WERI-Rb-1 (cell line): ENCODE data around the gene PUS7L.

ENCODE experiments used
- DNase-seq: peaks from one replicate; pipeline ENCODE4 v3.0.0-alpha.2; 2020
- H3K27ac ChIP-seq: fragments of 250-450 bp; sonication (Bioruptor Pico); 2 replicates; pipeline ENCODE4 v1.5.1; 2020; ENCODE audit warnings: mild to moderate bottlenecking, moderate library complexity
- H3K27me3 ChIP-seq: fragments of 250-450 bp; sonication (Bioruptor Pico); 2 replicates; pipeline ENCODE4 v1.5.1; 2021; ENCODE audit warnings: mild to moderate bottlenecking, low read depth, moderate library complexity; ENCODE audit not compliant: insufficient read depth, severe bottlenecking
- H3K36me3 ChIP-seq: fragments of 250-450 bp; sonication (Bioruptor Pico); 2 replicates; pipeline ENCODE4 v1.5.1; 2020; ENCODE audit warnings: mild to moderate bottlenecking, moderate library complexity
- H3K4me3 ChIP-seq: 2 replicates; pipeline ENCODE4 v1.5.1; 2011; ENCODE audit warnings: low read depth, mild to moderate bottlenecking, control low read depth, low read length
- H3K9me3 ChIP-seq: fragments of 250-450 bp; sonication (Bioruptor Pico); 2 replicates; pipeline ENCODE4 v1.5.1; 2021; ENCODE audit warnings: mild to moderate bottlenecking, moderate library complexity; ENCODE audit not compliant: severe bottlenecking
- CTCF ChIP-seq: IDR thresholded peaks from 2 replicates; pipeline ENCODE4 v1.5.1; 2011; ENCODE audit warnings: low read depth, mild to moderate bottlenecking, control low read depth, inconsistent platforms, low read length

Gene PUS7L

GRCh38 chr12:43797561-43798217, 39.1 kb upstream of the PUS7L start:
- Histone ChIP-seq H3K27me3 (no peaks in the 10 kb centered on the region), H3K4me3 (no peak overlapping the region), H3K9me3 (no peaks in the 10 kb centered on the region), H3K27ac (no peak overlapping the region), H3K36me3 (peaks cover 66% of the 10 kb centered on the region)
- no peak for DNase-seq
- TF ChIP-seq CTCF, result no peak

GRCh38 chr12:43795716-43796280, 37.2 kb upstream of the PUS7L start:
- H3K27ac ChIP-seq, result no peak overlapping the region
- H3K36me3 ChIP-seq, result peaks cover 50% of the 10 kb centered on the region
- no peak overlapping the region for H3K4me3 ChIP-seq
- DNase-seq, result no peak
- H3K27me3 ChIP-seq, result no peaks in the 10 kb centered on the region
- H3K9me3 ChIP-seq, result no peaks in the 10 kb centered on the region
- TF ChIP-seq CTCF, result no peak

- TF ChIP-seq CTCF, result no peak
- DNase-seq, result no peak
- Histone ChIP-seq H3K27ac (no peak overlapping the region), H3K36me3 (no peaks in the 10 kb centered on the region), H3K27me3 (no peaks in the 10 kb centered on the region), H3K4me3 (no peak overlapping the region), H3K9me3 (no peaks in the 10 kb centered on the region)
Observed at GRCh38 chr12:43789941-43790340, 31.4 kb upstream of the PUS7L start.

GRCh38 chr12:43786899-43787693, 28.5 kb upstream of the PUS7L start:
- Histone ChIP-seq H3K36me3 (peaks cover 3% of the 10 kb centered on the region; the same call in 1 of the 2 replicates), H3K27me3 (no peaks in the 10 kb centered on the region), H3K27ac (no peak overlapping the region), H3K4me3 (no peak overlapping the region), H3K9me3 (no peaks in the 10 kb centered on the region)
- DNase-seq, result no peak
- no peak for TF ChIP-seq CTCF

- Histone ChIP-seq H3K27me3 (no peaks in the 10 kb centered on the region), H3K36me3 (peaks cover 6% of the 10 kb centered on the region), H3K27ac (no peak overlapping the region), H3K4me3 (no peak overlapping the region), H3K9me3 (no peaks in the 10 kb centered on the region)
- peak; percentile 35; the same call in 1 of the 2 replicates for TF ChIP-seq CTCF
- peak; percentile 20 for DNase-seq
Observed at GRCh38 chr12:43776498-43776897, 17.9 kb upstream of the PUS7L start.
